Medulla oblongata (tissue), 1 donor: ENCODE results near the gene CFAP61.

Source experiments
- DNase-seq: peaks from one replicate; pipeline ENCODE4 v3.0.0-alpha.2; 2015; ENCODE audit errors: extremely low spot score

The CFAP61 gene

GRCh38 chr20:20363799-20364592, 311.7 kb downstream of the CFAP61 start:
- no peak for DNase-seq

- no peak for DNase-seq
Measured at GRCh38 chr20:20364593-20365479, 312.5 kb downstream of the CFAP61 start.

- no peak for DNase-seq
Measured at GRCh38 chr20:20365480-20366161, 313.3 kb downstream of the CFAP61 start.

- DNase-seq = no peak
Measured at GRCh38 chr20:20366551-20366875, 314.2 kb downstream of the CFAP61 start.

DNA sequence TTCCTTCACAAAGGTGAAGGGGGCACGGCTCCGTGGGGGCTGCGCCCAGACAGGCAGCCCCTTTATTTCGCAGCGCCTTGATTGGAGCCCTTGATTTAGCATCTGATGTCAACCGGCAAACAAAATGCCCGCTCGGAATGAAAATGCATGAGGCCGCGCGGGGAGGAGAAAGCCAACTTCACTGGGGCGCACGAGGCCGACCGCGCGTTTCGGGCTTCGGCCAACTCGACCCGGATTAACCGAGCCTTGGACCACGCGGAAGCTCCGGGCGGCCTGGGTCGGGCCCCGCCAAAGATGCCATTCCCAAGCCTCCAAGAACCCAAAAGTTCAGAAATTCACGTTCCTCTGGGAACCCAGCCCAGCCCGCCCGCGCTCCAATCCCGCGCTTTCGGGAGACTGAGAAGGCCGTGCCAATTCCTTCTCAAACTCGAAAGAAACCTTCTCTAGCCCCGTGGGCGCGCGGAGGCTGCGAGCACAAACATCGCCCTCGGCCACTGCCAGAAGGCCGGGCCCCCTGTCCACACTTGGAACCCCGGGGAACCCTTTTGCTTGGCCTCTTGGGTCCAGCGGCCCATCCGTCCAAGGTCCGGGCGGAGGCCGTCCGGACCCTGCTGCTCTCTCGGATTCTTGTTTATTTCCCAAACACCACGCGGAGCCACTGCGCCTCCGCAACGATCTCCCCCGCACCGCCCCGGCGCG, 314.7 kb downstream of the CFAP61 start:
- DNase-seq = no peak

DNA sequence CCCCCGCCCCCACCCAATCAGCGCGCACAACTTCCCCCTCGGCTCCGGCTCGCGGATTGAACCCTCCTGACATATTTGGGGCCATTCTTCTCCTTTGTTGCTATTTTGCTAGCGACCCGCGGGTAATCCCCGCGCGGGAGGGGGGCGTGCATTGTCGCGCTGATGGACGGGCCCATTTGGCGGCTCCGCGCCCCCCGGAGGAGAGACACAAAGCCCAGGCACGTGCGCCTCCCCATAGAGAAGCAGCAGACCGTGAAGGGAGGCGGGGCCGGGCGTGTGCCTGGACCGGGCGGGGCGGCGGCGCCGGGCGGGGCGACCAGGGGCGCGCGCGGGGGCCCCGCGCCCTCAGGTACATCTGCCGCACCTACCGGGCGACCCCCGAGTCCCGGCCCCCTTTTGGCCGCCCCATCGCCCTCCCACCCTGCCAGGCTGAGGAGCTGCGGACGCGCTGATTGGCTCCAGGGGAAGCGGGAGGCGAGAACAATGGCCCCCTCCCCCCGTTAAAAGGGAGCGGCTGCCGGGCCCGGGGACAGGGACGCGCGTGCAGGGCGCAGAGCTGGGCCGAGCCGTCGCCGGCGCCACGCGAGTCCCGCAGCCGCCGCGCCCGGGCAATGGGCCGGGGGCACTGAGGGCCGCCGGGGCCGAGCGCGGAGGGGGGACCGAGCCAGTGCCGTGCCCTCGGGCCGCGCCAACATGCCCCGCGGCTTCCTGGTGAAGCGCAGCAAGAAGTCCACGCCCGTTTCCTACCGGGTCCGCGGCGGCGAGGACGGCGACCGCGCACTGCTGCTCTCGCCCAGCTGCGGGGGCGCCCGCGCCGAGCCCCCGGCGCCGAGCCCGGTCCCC, 315.5 kb downstream of the CFAP61 start, which contains the start of gene INSM1:
Gene INSM1 (plus strand): TSS at position 530 of the 843 bp plus-strand sequence. CDS start 164 bp downstream, at position 694.
- no peak for DNase-seq

DNA sequence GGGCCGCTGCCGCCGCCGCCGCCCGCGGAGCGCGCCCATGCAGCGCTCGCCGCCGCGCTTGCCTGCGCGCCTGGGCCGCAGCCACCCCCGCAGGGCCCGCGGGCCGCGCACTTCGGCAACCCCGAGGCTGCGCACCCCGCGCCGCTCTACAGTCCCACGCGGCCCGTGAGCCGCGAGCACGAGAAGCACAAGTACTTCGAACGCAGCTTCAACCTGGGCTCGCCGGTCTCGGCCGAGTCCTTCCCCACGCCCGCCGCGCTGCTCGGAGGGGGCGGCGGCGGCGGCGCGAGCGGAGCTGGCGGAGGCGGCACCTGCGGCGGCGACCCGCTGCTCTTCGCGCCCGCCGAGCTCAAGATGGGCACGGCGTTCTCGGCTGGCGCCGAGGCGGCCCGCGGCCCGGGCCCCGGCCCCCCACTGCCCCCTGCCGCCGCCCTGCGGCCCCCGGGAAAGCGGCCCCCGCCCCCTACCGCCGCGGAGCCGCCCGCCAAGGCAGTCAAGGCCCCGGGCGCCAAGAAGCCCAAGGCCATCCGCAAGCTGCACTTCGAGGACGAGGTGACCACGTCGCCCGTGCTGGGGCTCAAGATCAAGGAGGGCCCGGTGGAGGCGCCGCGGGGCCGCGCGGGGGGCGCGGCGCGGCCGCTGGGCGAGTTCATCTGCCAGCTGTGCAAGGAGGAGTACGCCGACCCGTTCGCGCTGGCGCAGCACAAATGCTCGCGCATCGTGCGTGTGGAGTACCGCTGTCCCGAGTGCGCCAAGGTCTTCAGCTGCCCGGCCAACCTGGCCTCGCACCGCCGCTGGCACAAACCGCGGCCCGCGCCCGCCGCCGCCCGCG, 316.3 kb downstream of the CFAP61 start:
- no peak for DNase-seq

DNA sequence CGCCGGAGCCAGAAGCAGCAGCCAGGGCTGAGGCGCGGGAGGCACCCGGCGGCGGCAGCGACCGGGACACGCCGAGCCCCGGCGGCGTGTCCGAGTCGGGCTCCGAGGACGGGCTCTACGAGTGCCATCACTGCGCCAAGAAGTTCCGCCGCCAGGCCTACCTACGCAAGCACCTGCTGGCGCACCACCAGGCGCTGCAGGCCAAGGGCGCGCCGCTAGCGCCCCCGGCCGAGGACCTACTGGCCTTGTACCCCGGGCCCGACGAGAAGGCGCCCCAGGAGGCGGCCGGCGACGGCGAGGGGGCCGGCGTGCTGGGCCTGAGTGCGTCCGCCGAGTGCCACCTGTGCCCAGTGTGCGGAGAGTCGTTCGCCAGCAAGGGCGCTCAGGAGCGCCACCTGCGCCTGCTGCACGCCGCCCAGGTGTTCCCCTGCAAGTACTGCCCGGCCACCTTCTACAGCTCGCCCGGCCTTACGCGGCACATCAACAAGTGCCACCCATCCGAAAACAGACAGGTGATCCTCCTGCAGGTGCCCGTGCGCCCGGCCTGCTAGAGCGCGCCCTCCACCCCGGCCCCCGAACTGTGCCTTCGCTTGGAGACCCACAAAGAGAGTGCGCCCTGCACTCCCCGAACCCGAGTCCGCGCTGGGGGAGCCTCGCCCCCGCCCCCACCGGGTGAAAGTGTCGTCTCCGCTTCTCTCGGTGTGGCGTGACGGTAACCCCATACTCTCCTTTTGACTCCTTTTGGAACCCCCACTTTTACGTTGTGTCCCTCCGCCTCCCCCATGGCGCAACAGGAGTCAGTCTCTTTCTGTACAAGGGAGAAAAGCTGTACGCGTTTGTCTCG, 317.1 kb downstream of the CFAP61 start:
- no peak for DNase-seq

- no peak for DNase-seq
Measured at GRCh38 chr20:20370094-20370575, 317.8 kb downstream of the CFAP61 start.

DNA sequence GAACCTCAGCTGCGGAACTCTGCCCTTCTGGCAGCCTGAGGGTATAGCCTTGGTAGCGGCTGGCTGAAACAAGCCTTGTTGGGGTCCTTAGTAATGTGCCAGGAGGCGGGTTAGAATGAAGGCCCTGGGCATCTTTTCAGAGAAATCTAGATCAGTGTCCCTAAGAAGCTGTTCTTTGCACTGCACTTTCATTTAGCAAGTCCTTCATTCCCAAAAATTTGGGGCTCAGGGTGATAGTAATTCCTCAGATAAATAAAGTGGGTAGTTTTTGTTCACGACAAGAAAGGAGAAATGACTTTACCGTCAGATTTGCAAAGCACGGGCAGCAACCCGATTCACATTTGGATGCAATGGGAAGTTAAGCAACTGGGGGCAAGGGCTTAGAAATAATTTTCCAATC, 318.8 kb downstream of the CFAP61 start:
- DNase-seq = no peak

DNA sequence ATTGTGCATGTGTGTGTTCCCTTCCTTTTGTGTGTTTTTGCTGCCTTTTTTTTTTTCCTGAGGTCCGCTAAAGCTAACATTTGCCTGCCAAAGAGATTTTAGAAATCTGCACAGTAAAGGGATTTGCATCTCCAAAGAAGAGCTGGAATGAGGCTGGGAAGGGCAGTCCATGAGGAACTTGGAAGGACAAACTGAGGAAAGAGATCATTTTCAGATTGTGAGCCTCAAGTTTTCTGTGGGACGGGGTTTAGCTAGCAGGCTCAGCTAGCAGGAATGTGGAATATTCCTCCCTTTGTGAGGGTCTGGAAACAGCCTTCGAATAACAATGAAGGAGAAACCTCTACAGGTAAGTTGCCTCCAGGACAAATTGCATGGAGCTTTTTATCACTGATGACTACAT, 319.3 kb downstream of the CFAP61 start:
- DNase-seq = no peak

DNA sequence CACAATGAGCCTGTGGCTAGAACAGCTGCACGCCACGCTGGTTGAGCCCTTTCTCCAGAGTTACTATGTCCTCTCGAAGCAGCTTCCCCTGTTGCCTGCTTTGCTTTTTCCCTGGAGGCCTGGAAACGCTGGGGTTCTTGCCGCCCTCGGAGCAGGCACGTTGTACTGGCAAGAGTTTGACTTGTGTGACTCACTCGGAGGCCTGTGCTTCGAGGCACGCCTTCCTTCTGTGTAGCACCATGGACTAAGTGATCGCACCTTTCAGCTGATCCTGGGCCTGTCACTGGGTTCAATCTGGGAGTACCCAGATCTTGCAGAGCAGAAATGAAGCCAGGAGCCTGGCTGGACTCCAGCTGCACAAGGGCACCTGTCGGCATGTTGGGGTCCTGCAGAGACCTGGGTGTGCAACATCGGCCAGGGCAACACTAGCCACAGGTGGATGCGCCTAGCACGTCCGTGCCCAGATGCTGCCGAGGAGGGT, 320.8 kb downstream of the CFAP61 start:
- no peak for DNase-seq

GRCh38 chr20:20375862-20376261, 323.5 kb downstream of the CFAP61 start:
- DNase-seq = no peak

DNA sequence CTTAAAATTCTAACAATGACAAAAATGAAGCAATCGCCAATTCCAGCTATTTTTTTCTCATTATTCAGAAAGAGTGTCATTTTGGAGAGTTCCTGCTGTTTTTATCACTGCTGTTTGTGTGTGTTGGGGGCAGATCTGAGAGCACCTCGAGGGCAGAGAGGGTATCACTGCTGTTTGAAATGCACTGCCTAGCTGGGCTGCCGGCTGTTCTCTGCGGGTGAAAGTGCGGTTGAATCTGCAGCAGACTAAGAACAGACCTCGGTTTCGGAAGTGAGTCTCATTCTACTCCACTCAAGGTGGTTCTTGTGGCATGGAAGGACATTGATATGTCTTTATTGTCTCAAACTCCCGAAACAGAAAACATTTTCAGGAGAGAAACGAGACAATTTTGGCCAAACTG, 333.9 kb downstream of the CFAP61 start:
- no peak for DNase-seq

- no peak for DNase-seq
Measured at GRCh38 chr20:20390393-20390792, 338.1 kb downstream of the CFAP61 start.

- no peak for DNase-seq
Measured at GRCh38 chr20:20391115-20391514, 338.8 kb downstream of the CFAP61 start.

- no peak for DNase-seq
Measured at GRCh38 chr20:20391766-20392165, 339.4 kb downstream of the CFAP61 start.
